Measurements from ENCODE around the gene SAMD4A. TPM values are rescaled to one million over a fixed set of nuclear protein-coding genes. Genes with fewer than 3 reads are reported as not detected.

Gene SAMD4A
- total and polyA plus RNA-seq, 2 of the 4 experiments (the other 2 are of a cell fraction) = 22.9 to 38.2 TPM

- ATAC-seq (ENCODE audit: low read depth) = no peak
- H3K9me3 ChIP-seq (ENCODE audit: control insufficient read depth, insufficient read depth, low read length) = no peaks in the 10 kb centered on the region
- BruUV-seq (replicated peaks) = no TSS peak
- H2BK120ac ChIP-seq (ENCODE audit: low read depth, low read length) = no peak overlapping the region
- H3K18ac ChIP-seq (ENCODE audit: low read depth, low read length) = no peak overlapping the region
- no peak for DNase-seq
- no peak overlapping the region for H2BK15ac ChIP-seq (ENCODE audit: low read depth, low read length)
- H3K4me3 ChIP-seq (ENCODE audit: insufficient read depth, low read depth, low read length) = no peak overlapping the region
- H3K36me3 ChIP-seq (ENCODE audit: control insufficient read depth, insufficient read depth, low read length) = peaks cover 32% of the 10 kb centered on the region
- H3K9me1 ChIP-seq (ENCODE audit: insufficient read depth, low read length) = peaks cover 29% of the 10 kb centered on the region
- no peak overlapping the region for H2BK5ac ChIP-seq (ENCODE audit: low read depth, low read length, poor library complexity, severe bottlenecking)
- H3K79me1 ChIP-seq (ENCODE audit: low read depth in 1 of 2, low read length in 2 of 2) = peaks cover 63 to 80% of the 10 kb centered on the region in 2 experiments
- peaks cover 3% of the 10 kb centered on the region; the same call in 1 of the 2 replicates for H3K4me1 ChIP-seq (ENCODE audit: control insufficient read depth, insufficient read depth, low read length)
- no peak for TF ChIP-seq RAD21 (IDR thresholded peaks at IDR 0.05; ENCODE audit: low read length)
- no peak for TF ChIP-seq CEBPB (IDR thresholded peaks at IDR 0.05; ENCODE audit: low read depth, low read length)
- no peak for TF ChIP-seq RCOR1 (IDR thresholded peaks at IDR 0.05; ENCODE audit: insufficient replicate concordance, low read length)
- TF ChIP-seq NFE2L2 (IDR thresholded peaks at IDR 0.05; ENCODE audit: low read depth, low read length) = no peak
- TF ChIP-seq RFX5 (IDR thresholded peaks at IDR 0.05; ENCODE audit: low read depth, low read length) = no peak
- no peak for TF ChIP-seq POLR2A (IDR thresholded peaks at IDR 0.05; ENCODE audit: low read depth, low read length)
- TF ChIP-seq SMC3 (IDR thresholded peaks at IDR 0.05; ENCODE audit: low read depth, low read length) = no peak
- TF ChIP-seq CHD1 (IDR thresholded peaks at IDR 0.05; ENCODE audit: low read depth, low read length) = no peak
- TF ChIP-seq USF2 (IDR thresholded peaks at IDR 0.05; ENCODE audit: low read depth, low read length) = no peak
- TF ChIP-seq BHLHE40 (IDR thresholded peaks at IDR 0.05; ENCODE audit: low read depth, low read length) = no peak
- no peak for TF ChIP-seq ELK1 (IDR thresholded peaks at IDR 0.05; ENCODE audit: borderline replicate concordance, low read depth, low read length)
- no peak for TF ChIP-seq MXI1 (IDR thresholded peaks at IDR 0.05; ENCODE audit: borderline replicate concordance, low read depth, low read length)
- in situ Hi-C loops (cut with MboI; ENCODE audit: low sequenced_read_pairs) = no loop called here
- no peak overlapping the region for H4K8ac ChIP-seq (ENCODE audit: low read depth in 2 of 2, low read length in 2 of 2)
- dilution Hi-C loops (cut with HindIII; ENCODE audit: low sequenced_read_pairs, unreplicated experiment) = no loop called here
- H3K27ac ChIP-seq (ENCODE audit: insufficient read depth, low read length) = peak overlapping the region; percentile 37; the same call in 1 of the 2 replicates
- intact Hi-C loops (cut with micrococcal nuclease) = no loop called here
- no peak overlapping the region for H2AK9ac ChIP-seq (replicated peaks; ENCODE audit: low read depth, low read length, poor library complexity)
- 0 out of 2 replicates have a peak overlapping the region, but pooled peaks have one; percentile 15 for H3K14ac ChIP-seq (replicated peaks; ENCODE audit: low read depth, low read length)
- ChIA-PET CTCF (no interaction called here), POLR2A (ENCODE audit: unreplicated experiment) (no interaction called here)
- H2AK5ac ChIP-seq (ENCODE audit: low read depth, low read length) = no peak overlapping the region
- H3K4me2 ChIP-seq (ENCODE audit: low read depth, low read length) = no peak overlapping the region
- no peak overlapping the region for H3K56ac ChIP-seq (ENCODE audit: extremely low read depth, insufficient read depth, low read length)
- WGBS, 2 experiments (ENCODE audit: extremely low coverage in 2 of 2, insufficient read length in 1 of 2) = no CpG with 5 or more reads among the region's 4 CpGs
- no peak overlapping the region for H3K4ac ChIP-seq (ENCODE audit: low read depth, low read length)
- H4K91ac ChIP-seq (ENCODE audit: insufficient read depth, low read depth, low read length) = no peak overlapping the region; the same call in 1 of the 2 replicates
- H3K23ac ChIP-seq (ENCODE audit: low read depth, low read length) = peak overlapping the region; percentile 48; the same call in 1 of the 2 replicates
- H3K9ac ChIP-seq (ENCODE audit: low read depth, low read length) = no peak overlapping the region
- H4K5ac ChIP-seq (ENCODE audit: low read depth, low read length) = no peak overlapping the region
- H4K20me1 ChIP-seq (ENCODE audit: insufficient read depth, low read length) = peaks cover 26% of the 10 kb centered on the region
- H2BK20ac ChIP-seq (ENCODE audit: low read depth, low read length) = peak overlapping the region; percentile 5; the same call in 1 of the 2 replicates
- H3K27me3 ChIP-seq (ENCODE audit: control insufficient read depth, insufficient read depth, low read length) = no peaks in the 10 kb centered on the region
- H2AFZ ChIP-seq (replicated peaks; ENCODE audit: low read length, poor library complexity) = no peak overlapping the region
Measured at GRCh38 chr14:54749180-54749579, 182.3 kb downstream of the SAMD4A start.
